H1 (cell line): ENCODE measurements around the gene SORL1-AS1.

Experiments
- ATF2 ChIP-seq: IDR thresholded peaks from 2 replicates; pipeline ENCODE4 v1.6.1; 2012; ENCODE audit warnings: low read length, inconsistent platforms
- CBX8 ChIP-seq: fragments of 300-800, 300-1000 bp; sonication (generic); IDR thresholded peaks from 2 replicates; pipeline ENCODE4 v1.7.1; 2016; ENCODE audit warnings: low read depth, low read length, borderline replicate concordance
- CHD1 ChIP-seq: IDR thresholded peaks from 2 replicates; pipeline ENCODE4 v1.6.1; 2012; ENCODE audit warnings: low read depth, low read length, improper control_type of control experiment
- CHD7 ChIP-seq: fragments of 300-600 bp; sonication (generic); IDR thresholded peaks from 2 replicates; pipeline ENCODE4 v1.7.1; 2012; ENCODE audit warnings: low read length, moderate library complexity, mild to moderate bottlenecking, inconsistent platforms; ENCODE audit not compliant: insufficient replicate concordance
- CREB1 ChIP-seq: IDR thresholded peaks from 2 replicates; pipeline ENCODE4 v1.6.1; 2012; ENCODE audit warnings: inconsistent platforms
- PHF8 ChIP-seq: fragments of 200-600 bp; sonication (generic); conservative IDR thresholded peaks from 2 replicates; pipeline ENCODE4 v1.7.1; 2012; ENCODE audit warnings: low read depth, mild to moderate bottlenecking, inconsistent platforms, low read length, moderate library complexity
- POU5F1 ChIP-seq: IDR thresholded peaks from 2 replicates; pipeline ENCODE4 v1.6.1; 2011; ENCODE audit warnings: low read depth, mild to moderate bottlenecking, low read length, moderate library complexity
- SP2 ChIP-seq: IDR thresholded peaks from 2 replicates; pipeline ENCODE4 v1.6.1; 2012; ENCODE audit warnings: mild to moderate bottlenecking, low read length, inconsistent platforms
- SUZ12 ChIP-seq: fragments of 200-600 bp; sonication (generic); IDR thresholded peaks from 2 replicates; pipeline ENCODE4 v1.6.1; 2012; ENCODE audit warnings: mild to moderate bottlenecking, inconsistent platforms, low read length, moderate library complexity, mixed read lengths
- TAF7 ChIP-seq: optimal IDR thresholded peaks from 2 replicates; pipeline ENCODE3; 2011; ENCODE audit warnings: low read depth, mild to moderate bottlenecking, inconsistent platforms, low read length, moderate library complexity, borderline replicate concordance
- TBP ChIP-seq: IDR thresholded peaks from 2 replicates; pipeline ENCODE4 v1.6.1; 2011; ENCODE audit warnings: low read depth, low read length, improper control_type of control experiment
- YY1 ChIP-seq: IDR thresholded peaks from 2 replicates; pipeline ENCODE4 v1.6.1; 2011; ENCODE audit warnings: low read depth, mild to moderate bottlenecking, low read length

The SORL1-AS1 gene

GRCh38 chr11:121408830-121409229 lies 43.9 kb downstream of the SORL1-AS1 start (continued):
- TF ChIP-seq CHD7 (no peak), PHF8 (no peak), TAF7 (no peak), YY1 (no peak), ATF2 (no peak), TBP (no peak), CBX8 (no peak), CHD1 (no peak), POU5F1 (no peak), SP2 (no peak), CREB1 (no peak), SUZ12 (no peak)
